ENCODE measurements around the gene SEPTIN10.
A peak's percentile ranks its signal among the peaks of the same experiment; 100 is the strongest.
"Not testable (repeated sequence)": the region's sequence is repeated elsewhere in the genome, so short reads cannot be mapped to it uniquely, and the experiment has no call there.

The SEPTIN10 gene

DNA sequence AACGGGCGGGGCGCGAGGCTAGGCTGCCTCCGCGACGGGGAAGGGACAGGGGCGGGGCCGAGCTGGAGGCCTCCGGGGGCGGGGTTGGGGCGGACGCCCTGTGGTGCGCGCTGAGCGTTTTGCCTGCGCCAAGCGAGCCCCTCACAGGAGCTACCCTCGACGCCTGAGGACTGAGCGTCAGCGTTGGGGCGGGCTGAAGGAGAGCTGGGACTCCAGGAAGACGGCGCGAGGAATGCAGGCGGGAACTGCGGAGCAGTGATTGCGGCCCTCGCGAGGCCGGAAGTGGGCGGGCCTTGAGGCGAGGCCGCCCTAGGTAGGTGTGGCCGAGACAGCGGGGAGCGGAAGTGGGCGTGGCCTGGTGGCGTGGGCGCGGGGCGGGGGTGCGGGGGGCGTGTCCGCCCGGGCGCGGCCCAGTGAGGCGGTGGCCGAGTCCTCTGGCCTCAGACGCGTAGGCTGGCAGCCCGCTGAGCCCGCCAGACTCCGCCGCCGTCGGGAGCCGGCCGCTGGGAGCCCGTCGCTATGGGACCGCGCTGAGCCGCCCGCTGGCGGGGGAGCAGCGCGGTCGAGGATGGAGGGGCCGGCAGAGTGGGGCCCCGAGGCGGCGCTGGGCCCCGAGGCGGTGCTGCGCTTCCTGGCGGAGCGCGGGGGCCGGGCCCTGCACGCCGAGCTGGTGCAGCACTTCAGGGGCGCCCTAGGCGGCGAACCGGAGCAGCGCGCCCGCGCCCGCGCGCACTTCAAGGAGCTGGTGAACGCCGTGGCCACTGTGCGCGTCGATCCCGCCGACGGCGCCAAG is at the start of gene SEPTIN10, which contains the start of gene SOWAHC:
Gene SEPTIN10, minus strand, starts transcription at position 45 of the 793 bp plus-strand sequence. CDS start 139 bp downstream, outside the sequence.
Gene SOWAHC, plus strand, starts transcription at position 443 of the 793 bp plus-strand sequence. Its CDS starts 126 bp downstream, at position 569.
- DNase-seq, result peak; percentile 77

DNA sequence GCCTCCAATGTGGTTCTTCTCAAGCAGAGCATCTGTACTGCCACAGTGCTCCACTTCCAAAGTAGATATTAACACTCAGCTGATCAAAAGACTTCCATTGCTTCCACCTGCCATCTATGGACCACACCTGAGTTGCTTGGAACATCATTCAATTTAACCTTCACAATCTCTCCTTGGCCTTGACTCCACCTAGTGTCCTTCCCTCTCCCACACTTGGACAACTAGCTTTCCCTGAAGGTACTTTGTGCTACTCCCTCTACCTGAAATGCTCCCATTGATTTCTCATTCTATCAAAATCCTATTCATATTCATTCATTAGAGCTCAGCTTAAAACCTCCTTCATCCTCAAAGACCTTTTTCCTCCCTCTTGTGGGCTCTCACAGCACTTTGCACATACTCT is 49.1 kb upstream of the SEPTIN10 start:
- no peak for DNase-seq

DNA sequence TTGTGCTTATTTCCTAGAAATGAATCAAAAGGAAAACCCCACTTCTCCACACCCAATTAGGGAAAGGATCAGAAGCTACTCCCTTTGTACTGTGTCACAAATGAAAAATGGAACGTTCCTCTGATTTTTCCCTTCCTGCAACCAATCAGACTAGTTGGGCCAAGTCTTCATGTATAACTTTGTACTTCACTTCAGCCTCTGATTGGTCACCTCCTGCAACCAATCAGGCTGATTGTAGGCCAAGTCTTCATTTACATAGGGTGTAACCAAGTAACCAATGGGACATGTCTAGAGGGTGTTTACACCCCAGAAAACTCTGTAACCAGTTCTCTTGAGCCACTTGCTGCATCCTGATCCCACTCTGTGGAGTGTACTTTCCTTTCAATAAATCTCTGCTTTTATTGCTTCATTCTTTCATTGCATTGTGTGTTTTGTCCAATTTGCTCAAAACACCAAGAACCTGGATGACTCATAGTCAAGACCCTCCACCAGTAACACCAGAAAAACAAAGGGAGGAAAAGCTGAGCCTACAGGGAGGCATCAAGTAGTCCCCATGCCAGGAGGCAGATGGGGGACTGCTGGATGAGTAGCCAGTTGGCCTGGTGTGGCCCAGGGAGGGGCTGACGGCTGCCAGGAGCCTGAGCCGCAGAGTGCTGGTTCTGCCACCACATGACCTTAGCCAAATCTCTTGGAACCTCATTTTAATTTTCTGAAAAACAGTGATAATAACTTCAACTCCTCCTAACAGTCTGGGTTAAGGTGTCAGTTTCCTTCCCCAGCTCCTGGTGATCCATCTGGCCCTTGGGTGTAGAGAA is 46.5 kb upstream of the SEPTIN10 start:
- DNase-seq, result no peak

DNA sequence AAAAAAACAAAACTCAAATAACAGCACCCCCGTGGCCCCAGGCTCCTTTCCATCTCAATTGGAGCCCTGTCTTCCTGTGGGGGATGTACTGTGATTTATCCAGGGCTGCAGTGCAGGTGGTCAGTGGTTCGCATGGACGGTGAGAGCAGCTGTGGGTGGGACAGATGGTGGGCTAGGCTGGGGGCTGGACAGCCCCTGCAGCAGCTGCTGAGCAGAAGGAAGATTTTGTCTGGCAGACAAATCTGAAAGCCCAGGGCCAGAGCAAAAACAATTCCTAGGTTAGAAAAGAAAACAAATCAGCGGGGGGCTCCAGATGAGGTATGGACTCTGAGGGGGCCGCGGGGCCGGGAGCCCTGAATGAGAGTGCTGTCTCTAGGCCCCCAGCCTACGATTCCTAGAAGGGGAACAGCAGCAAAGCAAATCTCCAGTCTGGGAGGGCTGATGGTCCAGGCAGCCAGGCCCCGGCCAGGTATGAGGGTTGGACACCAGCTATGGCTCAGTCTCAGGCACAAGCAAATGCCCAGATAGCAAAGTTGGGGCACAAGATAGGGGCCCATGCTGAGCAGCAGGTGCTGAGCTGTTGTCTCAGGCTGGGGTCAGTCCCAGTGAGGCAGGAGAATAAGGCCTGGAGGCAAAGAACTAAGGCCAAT is 45.8 kb upstream of the SEPTIN10 start:
- DNase-seq, result no peak

DNA sequence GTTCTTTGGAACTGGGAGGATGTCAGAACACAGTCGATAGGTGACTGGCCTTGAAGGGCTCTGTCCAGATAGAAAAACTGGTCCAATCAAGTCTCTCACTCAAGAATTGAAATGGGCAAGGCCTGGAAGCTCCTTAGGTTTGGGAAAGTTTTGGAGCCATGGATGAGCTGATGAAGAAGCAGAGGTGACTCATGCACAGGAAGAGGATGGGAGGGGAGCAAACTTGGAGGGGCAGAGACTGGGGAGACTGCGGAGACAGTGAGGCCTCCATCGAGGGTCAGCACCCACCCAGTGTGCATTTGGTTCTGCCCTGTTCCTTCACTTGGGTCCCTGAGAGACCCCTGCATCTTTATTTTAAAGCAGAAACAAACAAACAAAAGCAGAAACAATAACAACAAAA is 41.5 kb upstream of the SEPTIN10 start:
- no peak for DNase-seq

DNA sequence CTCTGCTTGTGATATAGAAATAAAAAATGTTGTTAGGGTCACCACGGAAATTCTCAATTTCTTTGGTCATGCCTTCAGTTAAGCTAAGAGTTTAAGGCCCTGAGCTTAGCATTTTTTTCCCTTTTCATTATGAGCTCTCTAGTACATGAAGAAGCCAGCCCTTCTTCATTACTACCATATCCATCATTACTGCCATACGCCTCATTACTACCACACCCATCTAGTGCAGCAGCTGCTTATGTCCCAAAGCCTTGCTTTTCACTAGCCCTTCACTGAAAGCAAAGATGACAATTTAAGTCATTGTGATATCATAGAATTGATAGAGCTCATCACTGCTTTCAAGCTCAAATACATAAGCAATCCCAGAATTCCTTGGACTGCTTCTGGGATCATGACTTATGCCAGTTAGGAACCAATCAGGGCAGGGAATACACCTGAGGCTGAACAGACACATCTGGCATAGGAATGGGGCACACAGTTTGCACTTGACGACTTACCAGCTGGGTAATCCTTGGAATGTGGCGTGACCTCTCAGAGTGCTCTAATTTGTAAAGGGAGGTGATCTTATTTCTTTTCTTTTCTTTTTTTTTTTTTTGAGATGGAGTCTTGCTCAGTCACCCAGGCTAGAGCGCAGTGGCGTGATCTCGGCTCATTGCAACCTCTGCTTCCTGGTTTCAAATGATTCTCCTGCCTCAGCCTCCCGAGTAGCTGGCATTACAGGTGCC is 40.7 kb upstream of the SEPTIN10 start:
- DNase-seq, result no peak

DNA sequence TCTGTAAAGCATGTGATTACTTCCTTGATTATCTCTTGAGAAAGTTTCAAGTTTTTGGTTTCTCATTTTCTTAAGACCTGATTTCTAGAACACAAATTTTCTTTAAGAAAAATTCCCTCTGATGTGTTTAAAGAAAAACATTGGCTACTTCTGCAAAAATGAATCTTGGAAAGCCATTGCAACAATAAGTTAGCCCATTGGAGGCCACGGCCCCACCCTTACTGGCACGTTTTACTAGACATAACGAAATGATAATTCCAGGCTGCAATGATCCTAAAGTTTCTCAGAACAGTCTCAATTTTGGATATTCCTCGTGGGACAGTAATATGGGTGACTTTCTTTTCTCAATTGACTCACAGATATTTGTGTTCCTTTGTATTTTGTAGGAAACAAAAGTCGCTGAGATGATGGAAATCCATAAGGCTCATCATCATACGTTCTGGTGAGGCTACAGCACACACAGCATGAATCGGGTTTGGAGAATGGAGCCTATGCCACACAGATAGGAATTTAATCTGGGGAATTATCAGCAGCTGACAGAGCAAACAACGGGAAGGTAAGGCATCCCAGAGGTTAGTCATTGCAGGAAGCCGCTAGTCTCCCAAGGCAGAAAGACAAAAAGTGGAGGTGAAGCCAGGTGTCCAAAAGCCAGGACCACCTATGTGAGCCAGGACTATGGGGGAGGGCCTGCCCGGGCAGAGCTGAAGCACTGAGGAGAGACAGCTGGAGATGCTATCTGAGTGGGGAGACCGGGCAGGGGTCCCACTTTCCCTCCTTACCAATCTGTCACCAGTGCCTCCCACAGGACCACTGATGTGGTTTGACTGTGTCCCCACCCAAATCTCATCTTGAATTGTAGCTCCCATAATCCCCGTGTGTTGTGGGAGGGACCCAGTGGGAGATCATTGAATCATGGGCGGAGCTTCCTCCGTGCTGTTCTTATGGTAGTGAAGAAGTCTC is 36.2 kb upstream of the SEPTIN10 start:
- no peak for DNase-seq

DNA sequence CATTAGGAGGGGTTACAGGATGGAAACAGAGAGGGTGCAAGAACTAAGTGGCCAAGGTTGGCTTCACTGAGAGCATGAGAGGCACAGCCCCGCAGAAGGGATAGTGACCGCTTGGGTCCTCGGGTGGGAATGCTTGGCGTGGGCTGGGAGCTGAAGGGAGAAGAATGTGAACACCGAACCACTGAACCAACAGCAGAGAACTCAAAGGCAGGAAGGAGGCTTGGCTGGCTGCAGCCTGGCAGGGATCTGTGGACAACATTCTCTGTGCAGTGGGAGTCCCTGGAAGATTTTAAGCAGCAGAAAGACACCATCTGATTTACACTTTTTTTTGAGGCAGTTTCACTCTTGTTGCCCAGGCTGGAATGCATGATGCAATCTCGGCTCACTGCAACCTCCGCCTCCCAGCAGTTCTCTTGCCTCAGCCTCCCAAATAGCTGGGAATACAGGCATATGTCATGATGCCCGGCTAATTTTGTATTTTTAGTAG is 34.3 kb upstream of the SEPTIN10 start:
- no peak for DNase-seq

DNA sequence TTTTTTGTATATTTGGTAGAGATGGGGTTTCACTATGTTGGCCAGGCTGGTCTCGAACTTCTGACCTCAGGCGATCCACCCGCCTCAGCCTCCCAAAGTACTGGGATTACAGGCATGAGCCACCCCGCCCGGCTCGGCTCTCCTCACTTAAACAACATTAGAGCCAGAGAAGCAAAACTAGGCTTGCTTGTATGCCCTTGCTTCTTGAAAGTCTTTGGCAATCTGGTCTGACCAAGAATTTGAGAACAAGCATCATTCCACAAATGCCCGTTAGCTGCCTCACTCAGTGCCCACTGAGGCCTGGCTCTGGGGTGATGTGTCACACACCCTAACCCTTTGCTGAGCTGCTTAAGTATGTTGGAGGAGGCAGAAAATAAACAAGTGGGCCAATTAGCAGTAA is 33.9 kb upstream of the SEPTIN10 start:
- DNase-seq, result no peak

DNA sequence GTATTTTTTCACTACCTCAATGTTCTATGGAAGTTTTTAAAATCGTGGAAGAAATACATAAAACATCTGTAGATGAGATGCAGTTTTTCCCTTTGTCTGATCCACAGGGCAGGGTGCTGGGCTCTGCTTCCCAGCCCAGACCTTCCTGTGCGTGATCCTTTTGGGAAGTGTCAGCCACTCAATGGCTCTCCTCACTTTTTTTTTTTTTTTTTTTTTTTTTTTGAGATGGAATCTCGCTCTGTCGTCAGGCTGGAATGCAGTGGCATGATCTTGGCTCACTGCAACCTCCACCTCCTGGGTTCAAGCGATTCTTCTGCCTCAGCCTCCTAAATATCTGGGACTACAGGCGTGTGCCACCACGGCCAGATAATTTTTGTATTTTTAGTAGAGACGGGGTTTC is 33.2 kb upstream of the SEPTIN10 start:
- no peak for DNase-seq

DNA sequence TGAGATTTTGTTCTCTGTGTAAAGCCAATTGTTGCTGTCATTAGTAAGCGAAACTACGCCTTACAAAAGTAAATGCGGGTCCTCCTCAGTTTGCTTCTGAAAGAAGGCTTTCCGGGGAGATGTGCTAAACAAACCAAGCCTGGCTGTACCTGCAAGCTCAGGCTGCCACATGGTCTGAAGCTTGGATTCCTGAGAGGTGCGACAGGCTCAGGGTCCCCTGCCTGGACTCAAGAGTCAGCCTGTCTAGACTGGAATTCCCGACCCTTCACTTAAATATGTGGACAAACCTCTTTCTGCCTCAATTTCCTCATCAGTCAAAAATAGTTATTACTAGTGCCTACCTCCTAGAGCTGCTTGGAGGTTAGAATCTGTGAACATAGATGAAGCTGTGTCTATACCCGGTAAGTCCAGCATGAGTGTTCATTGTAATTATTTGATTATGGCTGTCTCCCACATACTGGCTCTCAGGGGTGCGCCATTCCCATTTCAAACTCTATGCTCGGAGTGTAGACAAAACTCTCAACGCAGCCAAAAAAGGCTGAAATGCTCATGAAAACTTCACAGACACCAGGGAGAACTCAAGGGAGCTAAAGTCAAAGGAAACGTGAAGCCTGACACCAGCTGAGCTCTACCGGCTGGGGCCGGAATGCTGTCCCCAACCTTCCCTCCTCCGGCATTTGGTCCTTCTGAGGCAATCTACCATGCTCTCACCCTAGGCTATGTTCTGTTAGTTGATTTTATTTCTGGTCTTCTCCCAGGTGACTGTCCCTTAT is 31.8 kb upstream of the SEPTIN10 start:
- no peak for DNase-seq

DNA sequence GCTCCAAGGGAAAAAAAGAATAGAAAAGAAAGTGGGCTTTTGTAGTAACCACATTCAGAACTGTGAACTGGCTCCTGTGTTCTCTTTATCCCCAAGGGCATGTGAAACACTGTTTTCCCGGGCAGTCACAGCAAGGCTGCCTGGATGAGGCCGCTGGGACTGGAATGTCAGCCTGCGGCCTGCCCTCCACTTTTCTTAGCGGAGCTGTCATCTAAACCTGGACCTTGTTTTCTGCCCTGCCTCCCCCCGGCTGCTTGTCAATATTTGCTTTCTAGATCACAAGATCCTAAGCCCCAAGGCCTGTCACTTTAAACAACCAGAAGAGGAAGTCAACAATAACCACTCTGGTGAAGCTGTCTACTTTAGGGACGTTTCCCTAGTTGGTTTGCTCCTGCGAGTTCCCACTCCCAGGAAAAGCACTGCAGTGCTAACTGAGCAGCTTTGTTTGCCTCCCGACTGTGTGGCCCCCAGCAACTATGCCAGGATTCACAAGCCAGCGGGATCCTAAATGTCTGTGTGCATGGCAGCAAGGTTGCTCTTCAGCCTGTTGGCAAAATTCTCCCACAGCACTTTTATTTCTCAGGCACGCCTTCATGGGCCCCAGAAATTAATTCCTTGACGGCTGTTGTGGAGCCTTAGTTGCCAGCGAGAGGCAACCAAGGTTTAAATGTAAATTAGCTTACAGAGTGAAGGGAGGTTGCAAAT is 31.0 kb upstream of the SEPTIN10 start:
- DNase-seq, result no peak

DNA sequence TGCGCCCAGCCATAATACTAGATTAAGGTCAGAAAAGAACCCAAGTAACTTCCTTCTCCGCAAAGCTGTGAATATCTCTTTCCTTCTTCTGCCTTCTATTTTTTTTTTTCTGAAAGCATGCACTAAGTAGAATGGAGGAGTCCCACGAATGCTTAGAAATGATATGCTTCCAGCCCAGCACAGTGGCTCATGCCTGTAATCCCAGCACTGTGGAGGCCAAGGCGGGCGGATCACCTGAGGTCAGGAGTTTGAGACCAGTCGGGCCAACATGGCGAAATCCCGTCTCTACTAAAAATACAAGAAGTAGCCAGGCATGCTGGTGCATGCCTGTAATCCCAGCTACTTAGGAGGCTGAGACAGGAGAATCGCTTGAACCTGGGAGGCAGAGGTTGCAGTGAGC is 26.2 kb upstream of the SEPTIN10 start:
- not testable (repeated sequence) for DNase-seq

DNA sequence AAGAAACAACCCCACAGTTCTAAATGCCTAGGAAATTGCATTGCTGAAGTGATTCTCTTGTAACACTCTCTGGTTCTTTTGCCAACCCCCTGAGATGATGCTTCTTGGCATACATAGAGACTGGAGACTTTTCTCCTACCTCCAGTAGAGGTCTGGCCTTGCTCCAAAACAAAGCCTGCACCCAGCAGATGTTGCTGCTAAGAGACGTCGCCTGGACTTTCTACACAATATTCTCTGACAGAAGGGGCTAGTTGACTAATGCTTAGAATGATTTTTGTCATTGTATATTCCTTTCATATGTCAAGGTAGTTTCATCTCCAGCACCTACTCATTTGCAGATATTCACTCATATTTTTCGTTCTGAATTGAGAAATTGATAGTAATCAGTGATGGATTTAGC is 25.0 kb upstream of the SEPTIN10 start:
- no peak for DNase-seq

DNA sequence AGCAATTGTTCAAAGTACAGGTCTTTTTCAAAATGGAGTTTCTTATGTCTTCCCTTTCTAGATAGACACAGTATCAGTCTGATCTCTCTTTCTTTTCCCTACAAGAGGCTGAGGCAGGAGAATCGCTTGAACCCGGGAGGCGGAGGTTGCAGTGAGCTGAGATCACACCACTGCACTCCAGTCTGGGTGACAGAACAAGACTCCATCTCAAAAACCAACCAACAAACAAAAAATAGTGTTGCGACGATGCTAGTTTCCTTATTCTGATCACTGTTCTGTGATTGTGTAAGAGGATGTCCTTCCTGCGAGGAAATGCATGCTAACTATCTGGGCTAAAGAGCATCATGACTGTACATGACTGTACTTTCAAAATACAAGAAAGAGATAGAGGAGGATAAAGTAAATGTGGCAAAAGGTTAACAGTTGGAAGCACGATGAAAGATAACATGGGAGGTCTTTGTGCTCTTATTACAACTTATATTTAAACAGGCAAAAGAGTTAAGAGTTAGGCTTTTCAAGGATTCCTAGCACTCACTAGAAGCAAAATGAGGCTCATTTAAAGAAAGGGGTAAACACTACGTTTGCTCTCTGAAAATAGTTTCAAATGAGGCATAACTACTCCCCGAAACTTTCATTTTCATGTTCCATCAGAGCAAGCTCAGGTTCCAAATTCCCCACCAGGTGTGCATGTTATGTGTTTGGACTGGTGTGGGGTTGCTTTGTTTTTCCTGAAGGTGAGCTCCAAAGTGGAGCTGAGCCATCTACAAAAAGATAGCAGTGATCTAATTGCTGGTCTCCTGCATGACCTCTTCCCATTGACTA is 24.2 kb upstream of the SEPTIN10 start:
- DNase-seq, result no peak

DNA sequence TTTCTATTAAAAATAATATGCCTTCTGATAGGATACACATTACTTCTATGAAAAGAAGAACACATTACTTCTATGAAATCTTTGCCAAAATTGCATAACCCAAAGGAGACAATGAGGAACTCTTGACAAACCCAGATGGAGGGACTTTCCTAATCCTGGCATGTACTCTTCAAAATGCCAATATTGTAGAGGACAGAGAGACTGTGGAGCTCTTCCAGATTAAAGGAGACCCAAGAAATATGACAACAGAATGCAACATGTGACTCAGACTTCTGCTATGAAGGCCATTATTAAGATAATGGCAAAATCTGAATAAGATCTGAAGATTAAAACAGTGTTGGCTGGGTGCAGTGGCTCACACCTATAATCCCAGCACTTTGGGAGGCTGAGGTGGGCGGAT is 22.6 kb upstream of the SEPTIN10 start:
- no peak for DNase-seq

DNA sequence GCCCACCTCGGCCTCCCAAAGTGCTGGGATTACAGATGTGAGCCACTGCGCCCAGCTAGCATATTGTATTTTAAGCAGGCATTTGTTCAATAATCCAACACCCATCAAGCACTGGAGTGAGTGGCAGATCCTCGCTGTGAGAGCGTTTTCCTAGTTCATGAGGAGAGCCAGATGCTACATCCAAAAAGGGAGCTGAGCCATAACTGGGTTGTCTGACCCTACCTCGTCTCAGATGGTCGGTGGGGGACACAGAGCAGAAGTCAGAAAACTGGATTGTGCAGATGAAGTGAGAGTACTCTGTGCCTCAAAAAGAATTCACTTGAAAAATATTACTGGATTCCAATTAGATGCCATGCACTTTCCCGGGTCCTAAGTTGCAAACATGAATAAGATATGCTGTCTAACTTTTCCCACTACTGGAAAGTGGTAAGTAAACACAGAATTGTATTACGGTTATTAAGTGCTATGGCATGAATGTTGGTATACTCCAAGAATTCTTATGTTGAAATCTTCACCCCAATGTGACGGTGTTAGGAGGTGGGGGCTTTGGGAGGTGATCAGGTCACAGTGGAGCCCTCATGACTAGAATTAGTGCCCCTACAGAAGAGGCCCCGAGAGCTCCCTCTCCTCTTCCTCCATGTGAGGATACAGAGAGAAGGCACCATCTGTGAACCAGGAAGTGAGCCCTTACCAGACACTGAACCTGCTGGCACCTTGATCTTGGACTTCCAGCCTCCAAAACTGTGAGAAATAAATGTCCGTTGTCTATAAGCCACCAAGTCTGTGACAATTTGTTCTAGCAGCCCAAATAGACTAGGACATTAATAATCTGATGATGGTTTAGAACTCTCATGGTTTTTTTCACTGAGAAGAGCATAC is 21.9 kb upstream of the SEPTIN10 start:
- DNase-seq, result no peak
